ENCODE results near the gene ZMIZ1.

DNA sequence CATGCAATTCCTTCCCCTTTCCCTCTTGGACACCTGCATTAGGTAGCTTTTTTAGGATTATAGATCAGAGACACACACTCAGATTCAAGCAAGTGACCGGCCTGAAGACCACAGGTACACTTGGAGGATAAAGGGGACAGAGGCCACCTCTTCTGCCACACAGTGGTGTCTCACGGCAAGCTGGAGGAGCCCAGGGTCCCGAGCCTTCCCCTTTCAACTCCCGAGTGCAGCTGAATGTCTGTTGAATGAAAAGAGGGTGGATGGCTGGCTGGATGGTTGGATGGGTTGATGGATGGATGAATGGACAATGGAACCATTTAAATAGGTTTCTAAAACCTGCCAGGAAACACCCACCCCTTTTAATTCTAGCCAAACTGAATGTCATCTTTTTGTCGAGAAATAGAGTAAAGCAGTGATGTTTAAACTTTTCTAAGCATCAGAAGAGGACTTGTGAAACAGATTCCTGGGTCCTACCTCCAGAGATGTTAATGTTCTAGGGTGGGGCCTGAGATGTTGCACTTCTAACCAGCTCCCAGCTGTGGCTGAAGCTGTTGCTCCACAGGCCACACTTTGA is 49.2 kb upstream of the ZMIZ1 start:
- TF ChIP-seq, protein P1, sequence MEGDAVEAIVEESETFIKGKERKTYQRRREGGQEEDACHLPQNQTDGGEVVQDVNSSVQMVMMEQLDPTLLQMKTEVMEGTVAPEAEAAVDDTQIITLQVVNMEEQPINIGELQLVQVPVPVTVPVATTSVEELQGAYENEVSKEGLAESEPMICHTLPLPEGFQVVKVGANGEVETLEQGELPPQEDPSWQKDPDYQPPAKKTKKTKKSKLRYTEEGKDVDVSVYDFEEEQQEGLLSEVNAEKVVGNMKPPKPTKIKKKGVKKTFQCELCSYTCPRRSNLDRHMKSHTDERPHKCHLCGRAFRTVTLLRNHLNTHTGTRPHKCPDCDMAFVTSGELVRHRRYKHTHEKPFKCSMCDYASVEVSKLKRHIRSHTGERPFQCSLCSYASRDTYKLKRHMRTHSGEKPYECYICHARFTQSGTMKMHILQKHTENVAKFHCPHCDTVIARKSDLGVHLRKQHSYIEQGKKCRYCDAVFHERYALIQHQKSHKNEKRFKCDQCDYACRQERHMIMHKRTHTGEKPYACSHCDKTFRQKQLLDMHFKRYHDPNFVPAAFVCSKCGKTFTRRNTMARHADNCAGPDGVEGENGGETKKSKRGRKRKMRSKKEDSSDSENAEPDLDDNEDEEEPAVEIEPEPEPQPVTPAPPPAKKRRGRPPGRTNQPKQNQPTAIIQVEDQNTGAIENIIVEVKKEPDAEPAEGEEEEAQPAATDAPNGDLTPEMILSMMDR (conservative IDR thresholded peaks at IDR 0.05; ENCODE audit: low read length), result no peak
- no peak for TF ChIP-seq EZH2phosphoT487 (IDR thresholded peaks at IDR 0.05; ENCODE audit: borderline replicate concordance)

Data from Loucy (cell line).